IPS-11a (cell line): ENCODE measurements around the gene RAX.
A peak's percentile ranks its signal among the peaks of the same experiment; 100 is the strongest.
"Not testable (repeated sequence)": the region's sequence is repeated elsewhere in the genome, so short reads cannot be mapped to it uniquely, and the experiment has no call there.

Experiments used
- H3K4me3 ChIP-seq: one replicate; pipeline ENCODE4 v1.5.1; 2013; ENCODE audit warnings: low read depth, low read length, control low read depth

Gene RAX

GRCh38 chr18:59273759-59274532 lies 692 bp upstream of the RAX start:
- peak overlapping the region; percentile 39 for H3K4me3 ChIP-seq

GRCh38 chr18:59272221-59272888 lies 899 bp downstream of the RAX start:
- H3K4me3 ChIP-seq: no peak overlapping the region

- no peak overlapping the region for H3K4me3 ChIP-seq
These were observed 1.5 kb downstream of the RAX start for GRCh38 chr18:59271606-59272220.

GRCh38 chr18:59270689-59271257 lies 2.5 kb downstream of the RAX start:
- H3K4me3 ChIP-seq: no peak overlapping the region

- peak overlapping the region; percentile 40 for H3K4me3 ChIP-seq
These were observed 3.6 kb downstream of the RAX start for GRCh38 chr18:59269563-59270119.

- H3K4me3 ChIP-seq: peak overlapping the region; percentile 40
These were observed 4.3 kb downstream of the RAX start for GRCh38 chr18:59268721-59269562.

GRCh38 chr18:59268127-59268720 lies 5.0 kb downstream of the RAX start:
- no peak overlapping the region for H3K4me3 ChIP-seq

GRCh38 chr18:59267503-59268126 lies 5.6 kb downstream of the RAX start:
- no peak overlapping the region for H3K4me3 ChIP-seq

- H3K4me3 ChIP-seq: no peak overlapping the region
These were observed 6.3 kb downstream of the RAX start for GRCh38 chr18:59266886-59267502.

GRCh38 chr18:59266459-59266858 lies 6.8 kb downstream of the RAX start:
- H3K4me3 ChIP-seq: no peak overlapping the region

- no peak overlapping the region for H3K4me3 ChIP-seq
These were observed 7.3 kb downstream of the RAX start for GRCh38 chr18:59265974-59266369.

GRCh38 chr18:59265246-59265973 lies 7.8 kb downstream of the RAX start:
- peak overlapping the region; percentile 47 for H3K4me3 ChIP-seq

GRCh38 chr18:59264651-59265245 lies 8.5 kb downstream of the RAX start:
- H3K4me3 ChIP-seq: peak overlapping the region; percentile 47

GRCh38 chr18:59264121-59264571 lies 9.1 kb downstream of the RAX start:
- no peak overlapping the region for H3K4me3 ChIP-seq

GRCh38 chr18:59263661-59264060 lies 9.6 kb downstream of the RAX start:
- H3K4me3 ChIP-seq: no peak overlapping the region

- not testable (repeated sequence) for H3K4me3 ChIP-seq
These were observed 11.0 kb downstream of the RAX start for GRCh38 chr18:59262243-59262642.

- H3K4me3 ChIP-seq: not testable (repeated sequence)
These were observed 11.4 kb downstream of the RAX start for GRCh38 chr18:59261842-59262241.

GRCh38 chr18:59255491-59255890 lies 17.8 kb downstream of the RAX start:
- H3K4me3 ChIP-seq: not testable (repeated sequence)
